ELF-1 (cell line): ENCODE measurements around the gene PTPN21.

Experiments used
- DNase-seq: peaks from one replicate; pipeline ENCODE4 v3.0.0-alpha.2; 2016; ENCODE audit warnings: low read depth, low spot score

PTPN21 gene

GRCh38 chr14:88470542-88471440 is 84.0 kb downstream of the PTPN21 start:
- DNase-seq = no peak

GRCh38 chr14:88468406-88468805 is 86.4 kb downstream of the PTPN21 start:
- no peak for DNase-seq

- no peak for DNase-seq
Measured at GRCh38 chr14:88463318-88463717, 91.5 kb downstream of the PTPN21 start.

GRCh38 chr14:88454886-88455285 is 99.9 kb downstream of the PTPN21 start:
- DNase-seq = no peak

GRCh38 chr14:88452231-88452630 is 102.6 kb downstream of the PTPN21 start:
- no peak for DNase-seq

GRCh38 chr14:88439088-88439487 is 115.7 kb downstream of the PTPN21 start:
- no peak for DNase-seq

GRCh38 chr14:88437658-88438057 is 117.1 kb downstream of the PTPN21 start:
- no peak for DNase-seq

- no peak for DNase-seq
Measured at GRCh38 chr14:88430976-88431375, 123.8 kb downstream of the PTPN21 start.

- DNase-seq = no peak
Measured at GRCh38 chr14:88426271-88426670, 128.5 kb downstream of the PTPN21 start.

- no peak for DNase-seq
Measured at GRCh38 chr14:88424573-88424972, 130.2 kb downstream of the PTPN21 start.

- DNase-seq = no peak
Measured at GRCh38 chr14:88422919-88423650, 131.7 kb downstream of the PTPN21 start.

GRCh38 chr14:88422047-88422446 is 132.8 kb downstream of the PTPN21 start:
- DNase-seq = no peak

- DNase-seq = no peak
Measured at GRCh38 chr14:88421286-88421685, 133.5 kb downstream of the PTPN21 start.

GRCh38 chr14:88420187-88420586 is 134.6 kb downstream of the PTPN21 start:
- DNase-seq = no peak

GRCh38 chr14:88417594-88417993 is 137.2 kb downstream of the PTPN21 start:
- no peak for DNase-seq
